Measurements from ENCODE around the gene COL25A1.

The COL25A1 gene

GRCh38 chr4:109302361-109303139, at the start of gene COL25A1:
TSS of gene COL25A1 (minus strand) at chr4:109302658.
- peak in 2 of 3 experiments; percentile 17 to 43 for DNase-seq (ENCODE audit: low read depth in 3 of 3)

DNA sequence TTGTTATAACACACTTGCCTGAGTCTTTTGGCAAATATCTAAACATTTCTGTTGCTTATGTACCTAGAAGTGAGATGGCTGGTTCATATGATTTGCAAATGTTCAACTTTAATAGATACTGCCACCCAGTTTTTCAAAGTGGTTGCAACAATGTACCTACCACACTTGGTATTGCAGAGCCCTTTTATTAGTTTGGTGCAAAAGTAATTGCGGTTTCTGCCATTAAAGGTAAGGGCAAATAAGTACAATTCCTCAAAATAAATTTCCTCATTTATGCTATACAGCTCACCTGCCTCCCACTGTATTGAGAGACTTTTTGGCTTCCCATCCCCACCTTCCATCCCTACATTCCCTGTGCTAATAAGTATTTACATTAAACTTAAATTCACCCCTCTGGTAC, 47.7 kb upstream of the COL25A1 start:
- DNase-seq (ENCODE audit: low read depth in 3 of 3) = no peak

DNA sequence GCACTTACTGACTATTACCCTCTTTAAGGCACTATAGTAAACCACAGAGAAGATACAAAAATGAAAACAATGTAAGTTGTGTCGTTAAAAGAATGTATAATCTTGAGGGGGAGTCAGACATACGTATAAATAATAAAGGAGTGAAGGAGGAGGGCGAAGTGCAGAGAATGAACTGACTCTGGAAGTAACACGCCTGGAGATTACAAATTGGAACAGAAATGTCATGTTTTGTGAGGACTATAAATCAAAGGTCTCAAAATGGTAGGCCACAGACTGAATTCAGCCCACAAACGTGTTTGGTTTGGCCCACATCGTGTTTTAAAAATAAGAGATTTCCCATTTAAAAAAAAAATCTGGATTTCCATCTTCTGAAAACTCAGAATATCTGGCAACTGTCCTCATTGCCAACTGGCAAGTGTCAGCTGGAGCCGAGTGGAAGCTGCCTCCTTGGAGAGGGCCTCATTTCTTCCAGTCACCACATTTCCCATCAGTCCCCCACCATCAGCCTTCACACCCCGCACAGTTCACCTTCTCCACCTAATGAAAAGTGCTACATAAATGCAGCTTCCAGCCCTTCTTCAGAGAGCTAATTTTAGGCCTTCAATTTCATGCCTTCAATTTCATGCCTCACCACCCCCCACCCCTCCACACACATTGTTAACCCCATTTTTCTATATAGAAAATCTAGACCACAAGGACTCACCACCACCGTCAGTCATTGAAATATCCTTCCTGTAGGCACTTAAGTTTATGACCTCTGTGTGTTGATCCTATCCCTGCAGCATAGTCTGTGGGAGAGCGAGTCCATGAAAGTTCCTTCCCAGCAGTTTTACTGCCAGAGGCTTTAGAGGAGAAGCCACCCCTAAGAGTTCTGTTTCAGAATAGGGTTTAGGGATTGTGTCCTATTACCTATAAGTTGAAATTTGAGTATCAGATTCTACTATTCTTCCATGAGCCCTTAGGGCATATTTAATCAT, 32.0 kb upstream of the COL25A1 start:
- DNase-seq (ENCODE audit: low read depth in 3 of 3) = no peak

- DNase-seq (ENCODE audit: low read depth in 3 of 3) = peak in 2 of 3 experiments; percentile 0 to 10
These were observed 30.5 kb upstream of the COL25A1 start for GRCh38 chr4:109332926-109333464.

DNA sequence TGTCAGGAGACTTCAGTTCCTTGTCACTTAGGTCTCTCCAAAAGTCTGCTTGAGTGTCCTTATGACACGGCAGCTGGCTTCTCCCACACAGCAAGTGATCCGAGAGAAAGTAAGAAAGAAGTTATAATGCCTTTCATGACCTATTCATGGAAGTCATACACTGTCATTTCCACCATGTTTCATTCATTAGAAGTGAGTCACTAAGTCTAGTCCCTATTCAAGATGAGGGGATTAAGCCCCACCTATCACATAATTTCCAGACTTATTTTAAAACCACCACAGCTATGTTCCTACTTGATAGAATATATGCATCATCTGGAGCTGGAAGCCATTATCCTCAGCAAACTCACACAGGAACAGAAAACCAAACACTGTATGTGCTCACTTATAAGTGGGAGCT, 25.2 kb upstream of the COL25A1 start:
- no peak for DNase-seq (ENCODE audit: low read depth in 3 of 3)

DNA sequence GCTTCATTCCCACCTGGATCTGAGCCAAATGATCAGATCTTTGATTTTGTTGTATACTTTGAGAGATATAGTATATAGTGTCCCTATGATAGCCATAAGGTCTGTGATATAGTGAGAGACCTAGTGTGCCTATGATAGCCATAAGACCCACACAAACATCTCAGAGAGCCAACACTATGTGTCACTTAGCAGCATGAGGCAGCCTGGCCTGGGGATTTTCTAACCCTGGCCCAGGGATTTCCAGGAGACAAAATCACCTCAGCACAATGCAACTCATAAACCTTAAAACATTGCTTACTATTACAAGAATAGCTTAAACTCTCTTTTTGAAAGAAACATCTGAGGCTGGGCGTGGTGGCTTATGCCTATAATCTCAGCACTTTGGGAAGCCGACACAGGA, 23.2 kb upstream of the COL25A1 start:
- no peak for DNase-seq (ENCODE audit: low read depth in 3 of 3)

DNA sequence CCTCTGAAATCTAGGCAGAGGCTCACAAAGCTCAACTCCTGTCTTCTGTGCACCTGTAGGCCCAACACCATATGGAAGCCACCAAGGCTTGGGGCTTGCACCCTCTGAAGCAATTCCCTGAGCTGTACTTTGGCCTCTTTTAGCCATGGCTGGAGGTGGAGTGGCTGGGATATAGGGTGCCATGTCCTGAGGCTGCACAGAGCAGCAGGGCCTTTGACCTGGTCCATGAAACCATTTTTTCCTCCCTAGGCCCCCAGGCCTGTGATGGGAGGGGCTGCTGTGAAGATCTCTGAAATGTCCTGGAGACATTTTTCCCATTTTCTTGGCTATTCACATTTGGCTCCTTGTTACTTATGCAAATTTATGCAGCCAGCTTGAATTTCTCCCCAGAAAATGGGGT, 20.9 kb upstream of the COL25A1 start:
- DNase-seq (ENCODE audit: low read depth in 3 of 3) = no peak

DNA sequence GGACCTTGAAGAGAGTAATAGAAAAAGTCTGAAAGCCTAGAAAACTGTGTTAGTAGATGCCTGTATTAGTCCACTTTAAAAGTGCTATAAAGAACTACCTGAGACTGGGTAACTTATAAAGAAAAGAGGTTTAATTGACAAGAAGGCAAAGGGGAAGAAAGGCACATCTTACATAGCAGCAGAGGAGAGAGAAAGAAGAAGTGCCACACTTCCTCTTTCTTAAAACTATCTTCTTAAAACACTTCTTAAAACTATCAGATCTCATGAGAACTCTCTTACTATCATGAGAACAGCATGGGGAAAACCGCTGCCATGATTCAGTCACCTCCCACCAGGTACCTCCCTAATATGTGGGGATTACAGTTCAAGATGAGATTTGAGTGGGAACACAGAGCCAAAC, 18.8 kb upstream of the COL25A1 start:
- DNase-seq (ENCODE audit: low read depth in 3 of 3) = no peak

DNA sequence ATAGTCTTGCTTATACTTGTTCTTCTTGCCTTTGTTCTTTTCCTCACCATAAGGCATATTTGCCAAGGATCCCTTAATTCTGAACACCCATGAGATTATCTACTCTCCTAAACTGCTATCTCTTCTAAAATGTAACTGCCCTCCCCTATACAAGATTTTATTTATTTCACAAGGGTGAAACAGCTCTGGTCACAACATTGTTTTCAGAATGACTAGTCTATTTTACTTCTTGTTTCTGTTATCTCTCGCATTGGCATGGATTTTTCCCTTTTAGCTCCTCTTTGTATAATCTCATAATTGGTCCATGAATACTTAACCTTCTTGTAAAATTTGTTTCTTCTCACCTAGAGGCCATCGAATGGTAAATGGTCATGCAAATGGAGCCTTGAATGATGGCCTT, 17.2 kb upstream of the COL25A1 start:
- DNase-seq (ENCODE audit: low read depth in 3 of 3) = no peak

DNA sequence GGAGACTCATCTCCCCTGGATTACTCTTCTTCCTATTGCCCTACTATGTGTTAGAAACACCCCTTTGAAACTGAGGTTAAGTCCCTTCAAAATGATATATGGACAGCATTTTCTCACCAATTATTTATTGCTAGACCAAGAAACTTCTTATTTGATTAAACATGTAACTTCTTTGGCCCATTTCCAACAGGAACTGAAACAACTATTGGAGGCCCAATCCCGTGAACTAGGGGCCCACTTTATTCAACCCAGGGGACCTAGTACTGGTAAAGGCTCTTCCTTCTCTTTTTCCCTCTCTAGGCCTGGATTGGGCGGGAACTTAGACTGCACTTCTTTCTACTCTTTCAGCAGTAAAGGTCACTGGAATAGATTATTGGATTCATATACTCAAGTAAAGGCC, 16.7 kb upstream of the COL25A1 start:
- DNase-seq (ENCODE audit: low read depth in 3 of 3) = no peak

- no peak for DNase-seq (ENCODE audit: low read depth in 3 of 3)
These were observed 13.4 kb upstream of the COL25A1 start for GRCh38 chr4:109315818-109316217.

DNA sequence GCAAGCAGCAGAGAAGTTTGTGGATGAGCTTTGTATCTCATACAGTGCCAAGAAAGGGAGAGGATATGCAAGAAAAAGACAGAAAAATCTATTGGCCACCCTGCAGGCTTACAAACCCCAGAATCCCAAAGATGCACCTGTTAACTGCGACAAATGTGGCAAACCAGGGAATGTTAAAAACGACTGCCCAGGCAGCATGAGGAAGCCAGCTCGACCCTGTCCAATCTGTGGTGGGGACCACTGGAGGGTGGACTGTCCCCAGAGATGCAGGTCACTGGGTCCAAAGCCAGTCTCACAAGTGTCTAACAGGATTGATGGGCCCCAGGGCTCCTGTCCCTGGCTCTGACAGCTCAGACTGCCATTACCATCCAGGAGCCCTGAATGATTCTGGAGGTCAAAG, 12.9 kb upstream of the COL25A1 start:
- no peak for DNase-seq (ENCODE audit: low read depth in 3 of 3)

- no peak for DNase-seq (ENCODE audit: low read depth in 3 of 3)
These were observed 11.0 kb upstream of the COL25A1 start for GRCh38 chr4:109313168-109314133.

DNA sequence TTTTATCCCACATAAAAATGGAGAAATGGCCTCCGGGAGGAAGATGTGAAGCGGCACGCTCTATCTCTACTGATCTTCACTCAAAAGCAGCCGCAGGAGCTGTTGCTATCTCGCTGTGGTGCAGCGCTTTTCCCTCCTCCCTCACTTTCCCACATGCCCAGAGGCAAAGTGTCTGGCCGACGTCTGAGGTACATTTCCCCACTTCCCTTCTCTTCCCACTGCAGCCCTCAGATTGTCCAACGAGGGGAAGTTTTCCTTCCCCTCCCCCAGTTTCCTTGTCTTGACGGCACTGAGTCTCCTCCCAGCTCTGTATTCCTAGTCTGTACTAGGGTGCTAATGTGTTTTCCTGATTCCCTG, 660 bp upstream of the COL25A1 start:
- DNase-seq (ENCODE audit: low read depth in 3 of 3) = no peak

GRCh38 chr4:109301651-109302360, 652 bp downstream of the COL25A1 start:
- DNase-seq (ENCODE audit: low read depth in 3 of 3) = no peak

DNA sequence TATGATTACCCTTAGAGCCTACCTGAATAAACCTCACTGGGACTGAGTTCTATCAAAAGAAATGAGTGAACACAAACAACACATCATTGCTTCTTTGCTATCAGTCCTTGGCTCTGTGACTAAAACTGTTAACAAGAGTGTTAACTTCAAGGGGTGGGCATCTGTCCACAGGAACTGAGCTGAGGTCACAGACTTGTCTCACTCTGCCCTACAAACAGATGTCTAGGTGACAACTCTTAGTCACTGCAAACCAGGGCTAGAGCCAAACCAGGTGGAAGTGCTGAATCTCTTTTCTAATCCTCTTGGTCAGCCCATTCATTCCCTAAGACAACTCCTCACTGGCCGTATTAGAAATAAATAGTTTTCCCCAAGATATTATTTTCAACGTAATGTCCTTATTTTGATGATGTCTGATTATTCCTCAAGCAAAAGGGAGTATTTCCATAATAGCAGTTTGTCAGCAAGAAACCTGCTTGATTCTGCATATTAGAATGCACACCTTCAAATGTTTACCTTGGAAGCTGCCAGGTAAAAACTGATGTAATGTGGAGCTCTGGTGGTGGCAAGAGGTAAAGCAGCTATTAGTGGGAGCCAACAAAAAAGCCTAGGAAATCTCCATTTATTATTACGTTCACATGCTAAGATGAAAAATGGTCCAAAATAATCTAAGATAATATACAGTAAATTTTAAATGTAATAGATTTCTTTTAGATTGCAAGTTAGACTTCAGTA, 4.0 kb downstream of the COL25A1 start:
- no peak for DNase-seq (ENCODE audit: low read depth in 3 of 3)

DNA sequence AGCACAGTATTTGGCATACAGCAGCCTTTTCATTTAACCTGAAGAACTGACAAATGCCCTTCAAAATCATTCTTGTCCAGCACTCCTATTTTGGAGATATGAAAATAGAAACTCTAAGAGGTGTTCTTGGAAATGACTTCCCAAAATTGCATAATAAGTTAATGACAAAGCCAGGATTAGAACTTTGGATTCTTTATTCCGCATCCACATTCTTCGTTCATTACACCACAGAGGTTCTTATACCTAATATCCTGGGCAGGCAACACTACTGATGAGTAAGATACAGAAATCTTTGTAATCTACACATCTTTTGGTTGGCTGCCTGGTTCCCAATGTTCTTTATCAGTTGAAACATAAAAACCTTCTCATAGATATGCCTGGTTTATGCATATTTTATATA, 5.9 kb downstream of the COL25A1 start:
- no peak for DNase-seq (ENCODE audit: low read depth in 3 of 3)

GRCh38 chr4:109295081-109295480, 7.4 kb downstream of the COL25A1 start:
- no peak for DNase-seq (ENCODE audit: low read depth in 3 of 3)

DNA sequence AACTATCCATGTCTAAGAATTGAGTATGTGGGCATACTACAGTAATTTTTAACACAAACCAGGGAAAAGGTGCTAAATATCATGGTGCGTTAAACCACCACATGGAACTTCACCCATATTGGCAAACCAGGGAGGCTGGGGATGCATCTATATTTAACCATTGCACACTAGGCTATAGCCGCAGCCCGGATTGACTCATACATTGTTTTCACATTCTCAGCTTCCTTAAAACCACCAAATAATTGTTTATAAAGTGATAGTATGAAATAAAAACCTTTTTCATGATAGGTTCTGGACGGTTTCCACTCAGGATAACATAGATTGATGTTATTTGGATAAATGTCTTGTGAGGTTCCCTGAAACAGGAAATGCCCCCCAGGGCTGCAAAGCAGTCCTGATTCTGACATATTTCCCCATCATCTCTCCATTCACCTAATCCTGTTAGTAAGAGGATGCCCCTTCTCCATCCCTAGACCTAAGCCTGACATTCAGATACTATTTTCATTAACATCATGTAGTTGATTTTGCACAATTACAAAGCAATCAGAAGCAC, 7.9 kb downstream of the COL25A1 start:
- no peak for DNase-seq (ENCODE audit: low read depth in 3 of 3)

DNA sequence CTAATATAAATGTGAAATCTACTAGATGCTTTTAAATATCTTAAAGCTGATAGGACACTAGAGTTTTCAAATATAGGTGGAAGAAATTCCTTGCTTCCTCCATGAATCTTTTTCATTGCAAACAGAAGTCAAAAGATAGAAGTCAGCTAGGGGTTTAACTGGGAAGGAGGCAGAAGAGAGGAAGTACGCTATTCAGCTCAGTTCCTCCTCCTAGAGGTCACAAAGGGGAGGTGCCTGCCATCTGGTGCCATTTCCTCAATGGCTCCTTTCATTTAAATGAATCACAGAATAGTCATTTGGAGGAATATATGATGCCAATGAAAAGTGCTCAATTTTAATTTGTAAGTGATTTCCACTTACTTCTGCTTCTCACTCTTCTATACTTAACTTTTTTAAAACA, 8.5 kb downstream of the COL25A1 start:
- peak in 1 of 3 experiments; percentile 18 for DNase-seq (ENCODE audit: low read depth in 3 of 3)
